CD14-positive monocyte (primary cell): ENCODE results near the gene OR11G2. TPM values are rescaled to one million over a fixed set of nuclear protein-coding genes. Genes with fewer than 3 reads are reported as not detected.

Source experiments
- DNase-seq, 3 donors: peaks; one replicate each; pipeline ENCODE4 v3.0.0-alpha.2; 2011 to 2022
- H2AFZ ChIP-seq: 2 replicates; pipeline ENCODE4 v1.6.0; 2012; ENCODE audit warnings: mild to moderate bottlenecking, low read depth, low read length, inconsistent platforms; ENCODE audit not compliant: insufficient read depth, poor library complexity, severe bottlenecking
- H3K27ac ChIP-seq, 2 donors: 1 replicate in 1 of 2; 2 replicates in 1 of 2; pipeline ENCODE4 v1.5.1; 2012 to 2013; ENCODE audit warnings: low read length in 2 of 2, control low read depth in 1 of 2, inconsistent platforms in 1 of 2, low read depth in 1 of 2, mild to moderate bottlenecking in 1 of 2
- H3K27me3 ChIP-seq, 2 donors: one replicate each; pipeline versions ENCODE4 v1.6.0 to v1.6.1; 2011 to 2013; ENCODE audit warnings: low read length in 2 of 2; ENCODE audit not compliant: control insufficient read depth in 2 of 2, insufficient read depth in 2 of 2
- H3K36me3 ChIP-seq, 2 donors: replicated peaks in 1 of 2; 1 replicate in 1 of 2; 2 replicates in 1 of 2; pipeline versions ENCODE4 v1.5.1 to v1.6.1; 2012 to 2013; ENCODE audit warnings: low read length in 2 of 2, control low read depth in 1 of 2, inconsistent platforms in 1 of 2, mild to moderate bottlenecking in 1 of 2; ENCODE audit not compliant: insufficient read depth in 2 of 2, control insufficient read depth in 1 of 2
- H3K4me1 ChIP-seq, 2 donors: 1 replicate in 1 of 2; 2 replicates in 1 of 2; pipeline versions ENCODE4 v1.5.1 to v1.6.1; 2012 to 2013; ENCODE audit warnings: low read length in 2 of 2, control low read depth in 1 of 2, inconsistent platforms in 1 of 2, mild to moderate bottlenecking in 1 of 2, moderate library complexity in 1 of 2; ENCODE audit not compliant: insufficient read depth in 2 of 2, control insufficient read depth in 1 of 2
- H3K4me2 ChIP-seq: replicated peaks from 2 replicates; pipeline ENCODE3; 2012; ENCODE audit warnings: low read length, moderate library complexity, mild to moderate bottlenecking; ENCODE audit not compliant: poor library complexity, severe bottlenecking; ENCODE audit errors: extremely low read depth
- H3K4me3 ChIP-seq, 3 experiments: fragments of 200-600 bp in 1 of 3; sonication (generic) in 1 of 3; replicated peaks in 1 of 3; 1 replicate in 2 of 3; 2 replicates in 1 of 3; pipeline ENCODE4 v1.5.1; 2011 to 2013; ENCODE audit warnings: low read length in 3 of 3, mild to moderate bottlenecking in 3 of 3, control low read depth in 2 of 3, low read depth in 2 of 3, inconsistent platforms in 1 of 3, moderate library complexity in 1 of 3
- H3K79me2 ChIP-seq: 2 replicates; pipeline ENCODE4 v1.6.0; 2012; ENCODE audit warnings: mild to moderate bottlenecking, control low read depth, inconsistent platforms, low read length, moderate library complexity; ENCODE audit not compliant: insufficient read depth
- H3K9ac ChIP-seq: 2 replicates; pipeline ENCODE4 v1.6.0; 2017; ENCODE audit warnings: low read length, mild to moderate bottlenecking; ENCODE audit not compliant: insufficient read depth, poor library complexity, severe bottlenecking
- H3K9me3 ChIP-seq, 2 donors: replicated peaks in 1 of 2; 1 replicate in 1 of 2; 2 replicates in 1 of 2; pipeline versions ENCODE4 v1.5.1 to v1.6.1; 2012 to 2013; ENCODE audit warnings: low read length in 2 of 2, control low read depth in 1 of 2; ENCODE audit not compliant: control insufficient read depth in 1 of 2, insufficient read depth in 1 of 2
- H4K20me1 ChIP-seq: 2 replicates; pipeline ENCODE4 v1.6.0; 2012; ENCODE audit warnings: mild to moderate bottlenecking, low read length, control low read depth, moderate library complexity; ENCODE audit not compliant: insufficient read depth
- H3K27ac Mint-ChIP-seq, 7 donors: one replicate each; pipeline ENCODE4 v1.8.0; 2020; ENCODE audit warnings: mild to moderate bottlenecking in 7 of 7, mixed read lengths in 7 of 7, moderate library complexity in 6 of 7, inconsistent platforms in 2 of 7
- H3K27me3 Mint-ChIP-seq, 3 donors: one replicate each; pipeline ENCODE4 v1.8.0; 2021 to 2022; ENCODE audit warnings: low read depth in 3 of 3, mild to moderate bottlenecking in 3 of 3, mixed read lengths in 3 of 3, moderate library complexity in 3 of 3, inconsistent platforms in 1 of 3
- H3K36me3 Mint-ChIP-seq, 2 donors: one replicate each; pipeline ENCODE4 v1.8.0; 2020; ENCODE audit warnings: mixed read lengths in 2 of 2, inconsistent platforms in 1 of 2, mild to moderate bottlenecking in 1 of 2
- H3K4me1 Mint-ChIP-seq: one replicate; pipeline ENCODE4 v1.8.0; 2020; ENCODE audit warnings: mild to moderate bottlenecking, mixed read lengths
- H3K4me3 Mint-ChIP-seq, 2 donors: one replicate each; pipeline ENCODE4 v1.8.0; 2020; ENCODE audit warnings: mild to moderate bottlenecking in 2 of 2, mixed read lengths in 2 of 2, moderate library complexity in 1 of 2
- H3K9me3 Mint-ChIP-seq, 7 donors: one replicate each; pipeline ENCODE4 v1.8.0; 2020 to 2022; ENCODE audit warnings: mixed read lengths in 7 of 7, mild to moderate bottlenecking in 6 of 7, moderate library complexity in 6 of 7, inconsistent platforms in 2 of 7
- WGBS: methylation state at CpG from one replicate; pipeline ENCODE4 v1.1.5; 2013; ENCODE audit warnings: missing lambda C conversion rate; ENCODE audit not compliant: insufficient coverage; 5-methylcytosine and 5-hydroxymethylcytosine counted together
- intact Hi-C, 2 donors: fragments of 100-400 bp; cut with micrococcal nuclease; formaldehyde crosslinking; loops; one replicate each; pipeline versions ENCODE4 v1.15.0 to v1.15.1; 2023
- polyA plus RNA-seq, 3 donors: library from polyadenylated mRNA; depleted of rRNA in 1 of 3; unstranded in 2 of 3; stranded (reverse) in 1 of 3; fragments of 300-500 nt in 2 of 3; fragments of >200 nt in 1 of 3; fragmentation: Illumina TruSeq in 2 of 3; gene quantifications; 1 replicate in 2 of 3; 2 replicates in 1 of 3; pipeline ENCODE4 v1.2.3, GENCODE V29; 2012 to 2021
- TF ChIP-seq, protein P1 (sequence below): fragments of 200-600 bp; IDR thresholded peaks from one replicate; pipeline ENCODE4 v1.8.0; 2022; ENCODE audit warnings: antibody characterized with exemption, mild to moderate bottlenecking

OR11G2 gene
- polyA plus RNA-seq, 3 donors, result not detected

DNA sequence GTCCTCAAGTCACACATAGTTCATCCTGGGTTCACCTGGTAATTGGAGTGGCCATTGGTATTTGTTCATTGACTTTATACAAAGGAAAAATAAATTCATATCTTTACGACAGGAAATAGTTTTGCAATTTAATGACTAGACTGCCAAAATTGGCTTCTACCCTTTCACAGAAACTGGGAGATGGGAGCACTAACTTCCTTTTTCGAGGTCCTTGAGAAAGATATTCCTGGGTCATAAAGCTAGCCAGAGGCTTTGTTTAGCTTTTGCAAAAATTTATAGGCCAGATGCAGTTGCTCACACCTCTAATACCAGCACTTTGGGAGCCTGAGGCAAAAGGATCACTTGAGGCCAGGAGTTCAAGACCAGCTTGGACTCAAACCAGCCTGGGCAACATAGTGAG, 10.2 kb upstream of the OR11G2 start:
- WGBS, result no CpG with 5 or more reads among the region's 2 CpGs
- peak overlapping the region; percentile 41 for H3K4me2 ChIP-seq
- H2AFZ ChIP-seq, result no peak overlapping the region
- intact Hi-C loops, result no loop called here
- TF ChIP-seq, protein P1, sequence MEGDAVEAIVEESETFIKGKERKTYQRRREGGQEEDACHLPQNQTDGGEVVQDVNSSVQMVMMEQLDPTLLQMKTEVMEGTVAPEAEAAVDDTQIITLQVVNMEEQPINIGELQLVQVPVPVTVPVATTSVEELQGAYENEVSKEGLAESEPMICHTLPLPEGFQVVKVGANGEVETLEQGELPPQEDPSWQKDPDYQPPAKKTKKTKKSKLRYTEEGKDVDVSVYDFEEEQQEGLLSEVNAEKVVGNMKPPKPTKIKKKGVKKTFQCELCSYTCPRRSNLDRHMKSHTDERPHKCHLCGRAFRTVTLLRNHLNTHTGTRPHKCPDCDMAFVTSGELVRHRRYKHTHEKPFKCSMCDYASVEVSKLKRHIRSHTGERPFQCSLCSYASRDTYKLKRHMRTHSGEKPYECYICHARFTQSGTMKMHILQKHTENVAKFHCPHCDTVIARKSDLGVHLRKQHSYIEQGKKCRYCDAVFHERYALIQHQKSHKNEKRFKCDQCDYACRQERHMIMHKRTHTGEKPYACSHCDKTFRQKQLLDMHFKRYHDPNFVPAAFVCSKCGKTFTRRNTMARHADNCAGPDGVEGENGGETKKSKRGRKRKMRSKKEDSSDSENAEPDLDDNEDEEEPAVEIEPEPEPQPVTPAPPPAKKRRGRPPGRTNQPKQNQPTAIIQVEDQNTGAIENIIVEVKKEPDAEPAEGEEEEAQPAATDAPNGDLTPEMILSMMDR, result no peak
- no peak overlapping the region for H3K9ac ChIP-seq
- peak overlapping the region in 1 of 2 donors; percentile 73 for H3K27ac ChIP-seq
- Mint-ChIP-seq H3K36me3 (no peaks in the 10 kb centered on the region), H3K27ac (peak overlapping the region in 6 of 7 donors; percentile 25 to 98 (median 66)), H3K4me1 (peaks cover 27% of the 10 kb centered on the region), H3K9me3 (peaks cover 3 to 13% (median 8%) of the 10 kb centered on the region in 7 donors), H3K27me3 (peaks cover 0 to 1% (median 1%) of the 10 kb centered on the region in 3 donors), H3K4me3 (no peak overlapping the region)
- no peaks in the 10 kb centered on the region for H4K20me1 ChIP-seq
- H3K79me2 ChIP-seq, result no peaks in the 10 kb centered on the region
- no peaks in the 10 kb centered on the region for H3K27me3 ChIP-seq
- peak overlapping the region in 1 of 3 experiments; percentile 17 for H3K4me3 ChIP-seq
- peak in 2 of 3 donors; percentile 5 to 16 for DNase-seq
- no peaks in the 10 kb centered on the region for H3K9me3 ChIP-seq
- H3K4me1 ChIP-seq, result peaks cover 24 to 30% of the 10 kb centered on the region in 2 donors
- H3K36me3 ChIP-seq, result no peaks in the 10 kb centered on the region

DNA sequence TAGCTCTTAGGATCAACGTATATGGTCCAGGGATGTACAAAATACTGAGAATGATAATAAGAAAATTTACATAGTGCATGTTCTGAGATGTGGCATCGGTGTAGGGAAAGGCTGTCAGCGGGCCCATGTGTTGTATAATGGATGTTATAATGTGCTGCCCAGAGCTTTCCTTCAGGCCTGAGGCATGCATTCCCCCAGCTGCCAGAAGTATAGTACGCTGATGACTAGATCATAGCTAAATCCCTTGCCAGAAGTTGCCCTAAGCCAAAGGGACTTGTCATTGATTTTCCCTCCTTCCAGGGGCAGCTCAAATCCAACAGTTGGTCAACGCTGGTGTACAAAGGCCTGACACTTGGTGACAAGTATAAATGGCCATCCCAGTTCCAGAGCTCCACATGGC, 6.5 kb upstream of the OR11G2 start:
- intact Hi-C loops, result no loop called here
- H3K4me2 ChIP-seq, result no peak overlapping the region
- Mint-ChIP-seq H3K27ac (no peak overlapping the region), H3K36me3 (no peaks in the 10 kb centered on the region), H3K9me3 (peaks cover under 1 to 11% (median 3%) of the 10 kb centered on the region in 7 donors), H3K4me1 (peaks cover 18% of the 10 kb centered on the region), H3K27me3 (peaks cover 0 to 6% (median 2%) of the 10 kb centered on the region in 3 donors), H3K4me3 (no peak overlapping the region)
- no peaks in the 10 kb centered on the region for H3K36me3 ChIP-seq
- no peak overlapping the region for H3K4me3 ChIP-seq
- H3K9me3 ChIP-seq, result no peaks in the 10 kb centered on the region
- no peaks in the 10 kb centered on the region for H4K20me1 ChIP-seq
- no peaks in the 10 kb centered on the region for H3K79me2 ChIP-seq
- 87% methylated on average over 5 of the region's 5 CpGs for WGBS
- H2AFZ ChIP-seq, result no peak overlapping the region
- no peak overlapping the region for H3K9ac ChIP-seq
- no peak overlapping the region for H3K27ac ChIP-seq
- H3K27me3 ChIP-seq, result no peaks in the 10 kb centered on the region
- TF ChIP-seq, protein P1, result no peak
- DNase-seq, result no peak
- peaks cover 19 to 21% of the 10 kb centered on the region in 2 donors for H3K4me1 ChIP-seq
